D341Med (cell line): Measurements from ENCODE around the gene C1orf21.

Experiments used
- DNase-seq: peaks from one replicate; pipeline ENCODE4 v3.0.0; 2012; ENCODE audit warnings: low spot score

Gene C1orf21

GRCh38 chr1:184660462-184661191, 273.8 kb downstream of the C1orf21 start:
- no peak for DNase-seq

GRCh38 chr1:184661801-184662200, 275.0 kb downstream of the C1orf21 start:
- no peak for DNase-seq

- peak; percentile 93 for DNase-seq
Observed at GRCh38 chr1:184664042-184664660, 277.3 kb downstream of the C1orf21 start.

- DNase-seq, result no peak
Observed at GRCh38 chr1:184664661-184665060, 277.8 kb downstream of the C1orf21 start.

- DNase-seq, result no peak
Observed at GRCh38 chr1:184665360-184665759, 278.5 kb downstream of the C1orf21 start.

GRCh38 chr1:184669391-184669790, 282.6 kb downstream of the C1orf21 start:
- DNase-seq, result no peak

GRCh38 chr1:184672013-184672726, 285.3 kb downstream of the C1orf21 start:
- DNase-seq, result no peak

- DNase-seq, result no peak
Observed at GRCh38 chr1:184673305-184673704, 286.5 kb downstream of the C1orf21 start.

- no peak for DNase-seq
Observed at GRCh38 chr1:184677344-184677743, 290.5 kb downstream of the C1orf21 start.
